ENCODE results near the gene SKP1.
"Not testable (repeated sequence)": the region's sequence is repeated elsewhere in the genome, so short reads cannot be mapped to it uniquely, and the experiment has no call there.

Gene SKP1

GRCh38 chr5:134177369-134178095 is 782 bp upstream of the SKP1 start:
- DNase-seq: peak; percentile 23

GRCh38 chr5:134175921-134176510 is 734 bp downstream of the SKP1 start:
- no peak for DNase-seq

- DNase-seq: no peak
Measured at GRCh38 chr5:134174841-134175839, 1.6 kb downstream of the SKP1 start.

GRCh38 chr5:134171972-134172371 is 4.8 kb downstream of the SKP1 start:
- DNase-seq: no peak

- DNase-seq: no peak
Measured at GRCh38 chr5:134162592-134162991, 14.2 kb downstream of the SKP1 start.

DNA sequence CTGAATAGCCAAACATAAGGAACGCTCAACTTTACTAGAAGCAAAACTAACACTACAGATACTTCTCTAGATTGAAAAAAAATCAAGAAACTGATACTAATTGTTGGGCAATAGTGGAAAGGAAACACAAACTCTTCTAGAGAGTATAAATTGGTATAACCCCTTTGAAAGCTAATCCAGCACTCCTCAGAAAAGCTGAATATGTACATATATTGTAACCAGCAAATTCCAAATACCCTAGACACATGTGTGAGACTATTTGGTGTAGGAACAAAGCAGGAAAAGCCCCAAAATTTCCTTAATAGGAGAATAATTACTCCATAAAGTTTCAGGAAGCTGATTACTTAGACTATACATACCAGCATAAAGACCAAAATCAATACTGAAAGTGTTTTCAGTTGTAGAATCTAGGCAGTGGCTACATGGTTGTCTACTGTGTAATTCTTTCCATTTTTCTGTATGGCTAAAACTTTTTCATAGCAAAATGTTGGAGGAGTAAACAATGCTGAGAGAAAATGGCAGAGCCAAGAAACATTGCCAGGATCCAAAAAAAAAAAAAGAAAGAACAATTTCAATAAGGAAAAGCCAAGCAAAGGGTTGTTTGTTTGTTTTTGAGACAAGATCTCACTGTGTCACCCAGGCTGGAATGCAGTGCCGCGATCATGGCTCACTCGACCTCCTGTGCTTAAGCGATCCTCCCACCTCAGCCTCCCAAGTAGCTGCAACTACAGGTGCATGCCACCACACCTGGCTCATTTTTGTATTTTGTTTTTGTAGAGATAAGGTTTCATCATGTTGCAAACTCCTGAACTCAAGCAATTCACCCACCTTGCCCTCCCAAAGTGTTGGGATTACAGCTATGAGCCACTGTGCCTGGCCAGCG is 15.0 kb downstream of the SKP1 start:
- no peak for DNase-seq

- DNase-seq: no peak
Measured at GRCh38 chr5:134153657-134154056, 23.1 kb downstream of the SKP1 start.

GRCh38 chr5:134153241-134153640 is 23.5 kb downstream of the SKP1 start:
- DNase-seq: no peak

DNA sequence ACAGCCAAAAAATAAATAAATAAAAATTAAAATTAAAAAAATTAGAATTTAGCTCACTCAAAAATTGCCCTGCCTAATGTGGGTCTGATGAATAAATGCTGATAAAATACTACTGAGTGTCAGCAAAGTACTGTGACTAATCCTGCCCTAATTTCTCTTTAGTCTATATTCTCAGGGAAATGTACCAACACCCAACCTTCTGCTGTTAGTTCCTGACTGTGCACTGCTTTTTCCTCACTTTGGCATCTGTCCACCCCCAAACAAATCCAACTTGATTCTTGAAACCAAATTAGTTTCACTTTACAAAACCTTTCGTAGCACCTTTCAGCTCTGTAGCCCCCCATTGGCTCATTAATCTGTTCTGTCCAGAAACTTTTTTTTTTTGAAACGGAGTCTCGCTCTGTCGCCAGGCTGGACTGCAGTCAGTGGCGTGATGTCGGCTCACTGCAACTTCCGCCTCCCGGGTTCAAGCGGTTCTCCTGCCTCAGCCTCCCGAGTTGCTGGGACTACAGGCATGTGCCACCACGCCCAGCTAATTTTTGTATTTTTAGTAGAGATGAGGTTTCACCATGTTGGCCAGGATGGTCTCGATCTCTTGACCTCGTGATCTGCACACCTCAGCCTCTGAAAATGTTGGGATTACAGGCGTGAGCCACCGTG is 24.4 kb downstream of the SKP1 start:
- DNase-seq: not testable (repeated sequence)

- DNase-seq: no peak
Measured at GRCh38 chr5:134151723-134152122, 25.0 kb downstream of the SKP1 start.

- no peak for DNase-seq
Measured at GRCh38 chr5:134149571-134150303, 27.0 kb downstream of the SKP1 start.

DNA sequence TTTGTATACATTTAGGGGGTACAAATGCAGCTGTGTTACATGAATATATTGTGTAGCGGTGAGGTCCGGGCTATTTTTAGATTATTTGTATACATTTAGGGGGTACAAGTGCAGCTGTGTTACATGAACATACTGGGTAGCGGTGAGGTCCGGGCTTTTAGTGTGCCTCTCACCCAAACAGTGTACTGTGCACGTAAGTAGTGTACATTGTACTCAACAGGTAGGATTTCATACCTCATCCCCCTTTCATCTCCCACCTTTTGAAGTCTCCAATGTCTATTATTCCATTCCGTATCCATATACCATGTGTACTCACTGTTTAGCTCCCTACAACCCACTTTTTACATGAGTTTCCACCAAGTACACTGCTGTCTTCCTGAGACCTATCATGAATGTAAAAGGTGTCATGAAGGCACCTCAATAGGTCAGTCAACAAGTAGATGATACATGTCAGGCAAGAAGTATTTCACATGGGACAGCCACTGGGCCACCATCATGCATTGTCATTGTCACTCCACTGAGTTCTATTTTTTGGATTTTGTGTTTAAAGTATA is 27.7 kb downstream of the SKP1 start:
- no peak for DNase-seq

DNA sequence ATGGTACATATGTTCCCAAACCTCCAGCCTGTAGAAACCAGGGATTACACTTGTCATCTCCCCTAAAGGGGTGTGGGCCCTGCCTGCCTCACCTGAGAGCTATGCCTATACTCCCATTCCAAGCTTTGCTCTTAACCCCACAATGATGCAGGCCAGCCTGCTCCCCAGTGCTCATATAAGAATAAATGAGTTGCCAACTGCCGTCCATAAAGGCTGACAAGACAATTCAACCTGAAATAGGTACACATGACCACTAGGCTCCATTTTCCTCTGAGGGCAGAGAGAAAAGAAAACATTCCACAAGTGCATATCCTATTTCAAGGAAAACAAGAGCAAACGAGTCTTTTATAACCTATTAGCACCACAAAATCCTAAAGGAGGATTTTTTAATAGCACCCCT is 28.4 kb downstream of the SKP1 start:
- DNase-seq: no peak

DNA sequence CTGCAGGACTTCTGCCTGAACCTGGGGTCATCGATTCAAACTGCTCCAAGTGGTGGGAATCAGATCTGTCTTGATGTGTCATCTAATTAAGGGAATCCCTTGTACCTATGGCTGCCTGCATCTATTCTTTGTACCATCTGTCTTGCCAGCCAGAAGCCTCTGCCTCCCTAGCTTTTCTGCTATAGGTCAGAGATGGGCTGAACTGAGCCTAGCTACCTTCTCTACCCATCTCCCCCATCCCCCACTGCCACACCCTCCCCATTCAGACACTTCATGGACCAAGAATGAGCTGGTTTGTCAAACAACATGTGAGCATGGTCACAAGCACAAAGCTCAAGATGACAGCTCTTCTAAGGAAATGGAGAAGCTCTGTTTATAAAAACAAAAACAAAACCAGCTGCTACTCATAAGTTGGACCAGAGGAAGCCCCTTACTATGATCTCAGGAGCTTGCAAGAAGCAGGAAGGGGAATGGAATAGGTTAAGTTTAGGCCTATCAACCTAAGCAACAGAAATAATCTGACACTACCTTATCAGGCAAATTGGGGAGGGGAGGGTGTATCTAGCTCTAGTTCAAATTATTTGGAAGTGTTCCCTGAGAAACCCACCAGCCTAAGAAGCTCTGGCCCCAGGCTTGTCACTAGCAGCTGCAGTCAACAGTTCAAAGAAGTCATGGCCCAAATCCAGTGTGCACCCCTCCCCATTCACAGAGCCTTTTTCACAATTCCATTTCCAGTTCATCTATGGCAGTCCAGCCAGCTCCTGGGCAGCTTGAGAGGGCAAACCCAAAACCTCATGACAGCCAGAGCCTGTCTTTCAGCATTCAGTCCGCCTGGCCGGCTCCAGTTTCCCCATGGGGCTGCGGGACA is 29.9 kb downstream of the SKP1 start:
- no peak for DNase-seq

DNA sequence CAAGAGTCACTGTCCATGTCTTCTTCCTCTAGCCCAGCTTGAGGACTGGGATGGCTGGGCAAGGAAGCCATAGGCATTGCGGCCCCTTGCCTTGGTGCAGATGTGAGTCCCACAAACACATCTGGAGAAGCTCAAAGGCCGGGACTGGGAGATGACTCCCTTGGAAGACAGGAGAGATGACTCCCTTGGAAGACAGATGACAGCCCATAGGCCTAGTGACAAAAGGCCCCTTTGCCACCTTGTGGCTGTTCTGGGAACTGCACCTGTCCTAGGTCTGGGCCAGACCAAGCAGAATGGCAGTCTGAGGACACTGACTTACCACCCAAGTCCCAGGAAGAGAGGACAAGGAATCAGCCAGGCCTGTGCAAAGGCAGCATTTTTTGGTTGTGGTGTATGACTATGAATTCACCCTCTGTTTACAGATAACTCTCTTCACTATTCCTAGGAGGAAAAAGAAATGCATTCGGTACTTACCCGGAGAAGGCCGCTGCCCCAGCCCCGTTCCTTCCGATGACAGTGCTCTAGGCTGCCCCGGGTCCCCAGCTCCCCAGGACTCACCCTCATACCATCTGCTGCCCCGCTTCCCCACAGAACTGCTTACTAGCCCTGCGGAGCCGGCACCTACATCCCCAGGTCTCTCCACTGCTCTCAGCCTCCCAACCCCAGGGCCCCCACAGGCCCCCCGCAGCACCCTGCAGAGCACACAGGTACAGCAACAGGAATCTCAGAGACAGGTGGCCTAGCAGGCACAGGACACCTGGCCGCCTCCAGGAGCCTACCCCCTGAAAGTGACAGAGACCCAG is 30.8 kb downstream of the SKP1 start:
- peak; percentile 30 for DNase-seq

- no peak for DNase-seq
Measured at GRCh38 chr5:134145041-134145757, 31.6 kb downstream of the SKP1 start.

DNA sequence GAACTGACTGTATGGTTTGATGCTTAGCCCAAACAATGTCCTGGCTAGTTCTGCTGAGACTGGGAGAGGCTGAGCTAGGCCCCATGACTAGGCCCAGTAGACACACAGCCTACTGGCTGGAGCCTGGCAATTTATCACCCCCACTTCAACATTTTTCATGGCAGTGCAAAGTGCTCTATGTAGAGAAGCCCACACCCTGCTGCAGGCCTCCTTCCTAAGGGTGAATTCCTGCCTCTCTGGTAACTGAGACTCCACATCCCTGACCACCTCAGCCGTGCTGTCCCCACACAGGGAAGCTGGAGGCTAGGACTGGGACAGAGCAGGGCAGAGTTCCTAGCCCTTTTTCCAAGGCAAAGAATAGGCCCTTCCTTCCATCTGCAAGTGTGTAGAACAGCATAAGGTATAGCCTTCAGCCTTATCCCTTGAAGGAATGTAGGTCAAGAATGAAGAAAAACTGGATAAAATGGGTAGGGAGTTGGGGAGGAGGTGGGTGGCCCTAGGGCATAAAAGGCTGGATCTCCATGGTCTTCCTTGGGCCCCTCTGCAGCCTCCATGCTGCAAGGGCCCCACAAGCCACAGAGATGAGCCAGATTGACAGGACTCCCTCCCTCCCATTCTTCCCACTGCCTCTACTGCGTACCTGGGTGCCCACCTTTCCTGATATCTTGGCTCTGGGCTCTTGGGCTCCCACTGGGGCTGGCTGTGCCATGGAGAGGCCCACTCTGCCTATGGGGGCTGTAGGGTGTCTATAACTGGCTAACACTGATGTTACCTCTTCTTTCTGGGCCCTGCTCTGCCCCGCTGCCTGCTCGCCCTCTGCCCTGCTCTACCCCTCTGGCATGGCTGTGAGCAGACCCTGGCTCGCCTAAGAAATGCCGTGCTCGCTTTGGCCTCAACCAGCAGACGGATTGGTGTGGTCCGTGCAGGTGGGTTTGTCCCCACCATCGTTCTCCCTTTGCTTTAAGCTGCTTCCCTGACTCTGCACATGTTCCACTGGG is 32.5 kb downstream of the SKP1 start:
- no peak for DNase-seq

All from NCI-H1092 treated with DMSO at 0.1 percent for 48 hours (cell line).